GM23248 (cell line): ENCODE data around the gene PPFIA2.

Experiments used
- EZH2 ChIP-seq: fragments of 200-600 bp; sonication (generic); IDR thresholded peaks from 2 replicates; pipeline ENCODE4 v1.6.1; 2018; ENCODE audit warnings: antibody characterized with exemption, mild to moderate bottlenecking; ENCODE audit not compliant: insufficient read depth, poor library complexity, severe bottlenecking
- EZH2phosphoT487 ChIP-seq: fragments of 200-600 bp; sonication (generic); IDR thresholded peaks from 2 replicates; pipeline ENCODE4 v1.6.1; 2018; ENCODE audit warnings: antibody characterized with exemption, moderate library complexity, mild to moderate bottlenecking, low read depth; ENCODE audit not compliant: insufficient read depth

DNA sequence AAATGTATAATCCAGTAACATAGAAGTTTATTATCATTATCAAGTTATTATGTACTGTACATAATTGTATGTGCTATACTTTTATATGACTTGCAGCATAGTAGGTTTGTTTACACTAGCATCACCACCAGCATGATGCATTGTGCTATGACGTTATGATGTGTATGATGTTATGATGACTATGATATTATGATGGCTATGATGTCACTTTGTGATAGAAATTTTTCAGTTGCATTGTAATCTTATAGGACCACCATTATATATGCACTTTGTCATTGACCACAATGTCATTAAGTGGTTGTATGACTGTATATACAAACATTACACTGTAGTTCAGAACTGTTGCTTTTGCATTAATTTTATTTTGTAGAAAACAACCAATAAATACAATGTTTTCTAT, 173.4 kb downstream of the PPFIA2 start:
- no peak for TF ChIP-seq EZH2
- no peak for TF ChIP-seq EZH2phosphoT487
